ENCODE results near the gene FAM228B. TPM values are rescaled to one million over a fixed set of nuclear protein-coding genes. Genes with fewer than 3 reads are reported as not detected.

The FAM228B gene
- total and polyA plus RNA-seq, 2 donors (not counting 1 experiment from before 2014, with no cell fraction given), result 9.8 to 47.2 TPM

GRCh38 chr2:24105816-24106215 is 17.5 kb upstream of the FAM228B start:
- H3K27me3 Mint-ChIP-seq, result no peaks in the 10 kb centered on the region
- H3K27ac ChIP-seq (ENCODE audit: low read length in 2 of 2), result no peak overlapping the region
- CTCF ChIA-PET, result interaction anchor here (2.6 kb wide), 1 partner anchor 21 kb away, joined by 7 read pairs; the partner anchor contains the start of gene TP53I3
- H3K4me3 Mint-ChIP-seq, result no peak overlapping the region
- H4K20me1 ChIP-seq (ENCODE audit: control insufficient read depth, insufficient read depth, low read length, poor library complexity, severe bottlenecking), result no peaks in the 10 kb centered on the region
- no peaks in the 10 kb centered on the region for H3K27me3 ChIP-seq (replicated peaks in 1 of 4; ENCODE audit: control extremely low read depth in 1 of 4, control insufficient read depth in 3 of 4, insufficient read depth in 4 of 4, low read length in 3 of 4)
- H3K4me2 ChIP-seq (replicated peaks; ENCODE audit: low read depth, low read length, poor library complexity, severe bottlenecking), result no peak overlapping the region
- peaks cover 22% of the 10 kb centered on the region for H3K4me1 Mint-ChIP-seq
- H3K9ac ChIP-seq (ENCODE audit: low read length), result no peak overlapping the region
- TF ChIP-seq CTCF (IDR thresholded peaks at IDR 0.05) (no peak), EZH2 (IDR thresholded peaks at IDR 0.05; ENCODE audit: borderline replicate concordance, insufficient read depth, low read depth, low read length, poor library complexity, severe bottlenecking) (no peak)
- no peak overlapping the region for H3K4me3 ChIP-seq (ENCODE audit: control extremely low read depth in 1 of 5, extremely low read depth in 1 of 5, insufficient read depth in 1 of 5, low read depth in 2 of 5, low read length in 4 of 5)
- peaks cover 24% of the 10 kb centered on the region for H3K9me3 Mint-ChIP-seq (ENCODE audit: insufficient read depth)
- DNase-seq (no peak), ATAC-seq (ENCODE audit: low read depth) (no peak)
- no peak overlapping the region for H2AFZ ChIP-seq (ENCODE audit: insufficient read depth, low read depth, low read length, poor library complexity, severe bottlenecking)
- H3K4me1 ChIP-seq (ENCODE audit: control insufficient read depth in 2 of 2, insufficient read depth in 2 of 2, low read length in 2 of 2), result peaks cover 18 to 22% of the 10 kb centered on the region in 2 donors
- POLR2A ChIA-PET, result no interaction called here
- no peaks in the 10 kb centered on the region for H3K36me3 ChIP-seq (replicated peaks in 1 of 2; ENCODE audit: control extremely low read depth in 1 of 2, control insufficient read depth in 1 of 2, extremely low read depth in 1 of 2, insufficient read depth in 2 of 2, low read length in 1 of 2)
- no peak overlapping the region for H3K27ac Mint-ChIP-seq
- H3K79me2 ChIP-seq (ENCODE audit: control insufficient read depth, insufficient read depth, low read length), result no peaks in the 10 kb centered on the region
- intact Hi-C loops (cut with micrococcal nuclease), result no loop called here
- WGBS (ENCODE audit: insufficient coverage), result no CpG with 5 or more reads among the region's 2 CpGs
- H3K9me3 ChIP-seq (ENCODE audit: control extremely low read depth in 1 of 3, control insufficient read depth in 2 of 3, insufficient read depth in 1 of 3, low read length in 2 of 3), result peaks cover 0 to 17% (median 9%) of the 10 kb centered on the region in 3 donors

DNA sequence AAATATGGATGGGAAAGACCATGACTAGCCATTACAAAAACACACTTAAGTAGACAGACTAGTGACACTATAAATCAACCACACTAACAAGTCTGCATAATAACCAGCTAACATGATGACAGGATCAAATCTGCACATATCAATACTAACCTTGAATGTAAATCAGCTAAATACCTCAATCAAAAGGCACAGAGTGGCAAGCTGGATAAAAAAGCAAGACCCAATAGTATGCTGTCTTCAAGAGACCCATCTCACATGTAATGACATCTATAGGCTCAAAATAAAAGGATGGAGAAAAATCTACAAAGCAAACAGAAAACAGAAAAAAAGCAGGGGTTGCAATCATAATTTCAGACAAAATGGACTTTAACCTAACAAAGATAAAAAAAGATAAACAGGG is 16.5 kb upstream of the FAM228B start:
- CTCF ChIA-PET, result interaction anchor here (2.6 kb wide), 1 partner anchor 22 kb away, joined by 7 read pairs; the partner anchor contains the start of gene TP53I3
- ATAC-seq (ENCODE audit: low read depth) (no peak), DNase-seq (no peak)
- no peak overlapping the region for H3K9ac ChIP-seq (ENCODE audit: low read length)
- no peak overlapping the region for H3K4me3 Mint-ChIP-seq
- TF ChIP-seq EZH2 (IDR thresholded peaks at IDR 0.05; ENCODE audit: borderline replicate concordance, insufficient read depth, low read depth, low read length, poor library complexity, severe bottlenecking), result no peak
- no peak for TF ChIP-seq CTCF (IDR thresholded peaks at IDR 0.05)
- H3K4me3 ChIP-seq (ENCODE audit: control extremely low read depth in 1 of 5, extremely low read depth in 1 of 5, insufficient read depth in 1 of 5, low read depth in 2 of 5, low read length in 4 of 5), result no peak overlapping the region
- no peaks in the 10 kb centered on the region for H3K79me2 ChIP-seq (ENCODE audit: control insufficient read depth, insufficient read depth, low read length)
- peaks cover 0 to 17% (median 9%) of the 10 kb centered on the region in 3 donors for H3K9me3 ChIP-seq (ENCODE audit: control extremely low read depth in 1 of 3, control insufficient read depth in 2 of 3, insufficient read depth in 1 of 3, low read length in 2 of 3)
- no peak overlapping the region for H3K4me2 ChIP-seq (replicated peaks; ENCODE audit: low read depth, low read length, poor library complexity, severe bottlenecking)
- H4K20me1 ChIP-seq (ENCODE audit: control insufficient read depth, insufficient read depth, low read length, poor library complexity, severe bottlenecking), result no peaks in the 10 kb centered on the region
- H3K36me3 ChIP-seq (replicated peaks in 1 of 2; ENCODE audit: control extremely low read depth in 1 of 2, control insufficient read depth in 1 of 2, extremely low read depth in 1 of 2, insufficient read depth in 2 of 2, low read length in 1 of 2), result no peaks in the 10 kb centered on the region
- H2AFZ ChIP-seq (ENCODE audit: insufficient read depth, low read depth, low read length, poor library complexity, severe bottlenecking), result no peak overlapping the region
- H3K4me1 Mint-ChIP-seq, result peaks cover 22% of the 10 kb centered on the region
- no peak overlapping the region for H3K27ac ChIP-seq (ENCODE audit: low read length in 2 of 2)
- POLR2A ChIA-PET, result interaction anchor here (0.7 kb wide), 1 partner anchor 21 kb away, joined by 7 read pairs; no protein-coding TSS in a partner anchor
- no peaks in the 10 kb centered on the region for H3K27me3 Mint-ChIP-seq
- H3K27me3 ChIP-seq (replicated peaks in 1 of 4; ENCODE audit: control extremely low read depth in 1 of 4, control insufficient read depth in 3 of 4, insufficient read depth in 4 of 4, low read length in 3 of 4), result no peaks in the 10 kb centered on the region
- H3K9me3 Mint-ChIP-seq (ENCODE audit: insufficient read depth), result peaks cover 24% of the 10 kb centered on the region
- no peak overlapping the region for H3K27ac Mint-ChIP-seq
- H3K4me1 ChIP-seq (ENCODE audit: control insufficient read depth in 2 of 2, insufficient read depth in 2 of 2, low read length in 2 of 2), result peaks cover 18 to 22% of the 10 kb centered on the region in 2 donors
- intact Hi-C loops (cut with micrococcal nuclease), result no loop called here

All from B cell (primary cell).